ENCODE results near the gene SLC66A2. TPM values are rescaled to one million over a fixed set of nuclear protein-coding genes. Genes with fewer than 3 reads are reported as not detected.

The SLC66A2 gene
- total RNA-seq, 4 donors from 2014 or later = 30.4 to 49.6 (median 35.1) TPM

- Histone ChIP-seq H3K9me3 (peaks cover 0 to 49% (median 33%) of the 10 kb centered on the region in 3 donors), H3K27ac (no peak overlapping the region), H3K4me3 (no peak overlapping the region), H3K4me1 (peaks cover 0 to 11% (median 0%) of the 10 kb centered on the region in 3 donors), H3K36me3 (peaks cover 7 to 84% (median 7%) of the 10 kb centered on the region in 3 donors), H3K27me3 (no peaks in the 10 kb centered on the region)
- 100% methylated on average over 4 of the region's 9 CpGs; no CpG with 5 or more reads in 1 of the 2 donors for WGBS, 2 donors
- no peak for DNase-seq
- intact Hi-C loops (cut with DNase I) = no loop called here
- TF ChIP-seq POLR2A (IDR thresholded peaks at IDR 0.05) (no peak), CTCF (IDR thresholded peaks at IDR 0.05) (no peak)
Measured at GRCh38 chr18:79928563-79928960, 22.9 kb downstream of the SLC66A2 start.

- TF ChIP-seq POLR2A (IDR thresholded peaks at IDR 0.05) = no peak
- no peak for TF ChIP-seq CTCF (IDR thresholded peaks at IDR 0.05)
- H3K27ac ChIP-seq = no peak overlapping the region
- peaks cover 0 to 42% (median 28%) of the 10 kb centered on the region in 3 donors for H3K9me3 ChIP-seq
- H3K36me3 ChIP-seq = peaks cover 7 to 83% (median 7%) of the 10 kb centered on the region in 3 donors
- WGBS, 2 donors = 86 to 95% methylated on average over 4 to 6 of the region's 25 CpGs
- H3K27me3 ChIP-seq = no peaks in the 10 kb centered on the region
- no peak for DNase-seq
- H3K4me3 ChIP-seq = no peak overlapping the region
- intact Hi-C loops (cut with DNase I) = no loop called here
- peaks cover 0 to 11% (median 0%) of the 10 kb centered on the region in 3 donors for H3K4me1 ChIP-seq
Measured at GRCh38 chr18:79927607-79928562, 23.6 kb downstream of the SLC66A2 start.

DNA sequence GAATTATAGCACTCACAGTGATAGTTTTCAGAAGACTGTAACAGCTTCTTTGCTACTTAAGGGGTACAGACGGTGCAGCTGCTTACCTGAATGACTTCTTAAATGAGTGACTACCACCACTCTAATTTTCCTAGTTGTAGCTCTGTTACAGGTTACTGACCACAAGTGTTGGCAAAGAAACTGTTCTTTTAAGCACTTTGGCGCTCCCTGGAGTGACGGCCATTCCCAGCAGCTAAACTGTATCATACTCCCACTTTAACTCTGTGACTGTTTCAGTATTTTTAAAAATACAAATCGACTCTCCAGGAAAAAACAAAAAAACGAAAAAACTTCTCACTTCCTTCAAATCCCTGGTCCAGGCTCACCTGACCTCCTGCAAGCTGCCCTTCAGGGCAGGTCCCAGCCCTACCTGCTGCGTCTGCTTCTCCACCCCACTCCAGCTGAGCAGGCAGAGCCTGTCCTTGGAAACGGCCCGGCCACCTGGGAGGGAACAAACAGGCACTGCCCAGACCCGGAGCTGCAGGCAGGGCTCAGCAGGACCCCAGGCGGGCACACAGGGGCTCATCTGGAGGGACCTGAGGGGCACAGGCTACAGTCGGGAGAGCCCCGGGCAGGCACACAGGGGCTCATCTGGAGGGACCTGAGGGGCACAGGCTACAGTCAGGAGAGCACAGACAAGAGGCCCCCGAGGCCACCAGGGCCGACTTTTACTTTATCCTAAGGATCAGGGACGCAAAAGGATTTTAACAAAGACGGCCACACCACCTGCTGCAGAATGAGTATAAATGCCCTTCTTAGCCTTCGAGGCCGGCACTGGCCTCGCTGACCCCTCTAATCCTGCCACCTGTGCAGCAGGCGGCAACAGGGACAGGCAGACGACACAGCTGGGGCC is 24.5 kb downstream of the SLC66A2 start:
- Histone ChIP-seq H3K27me3 (no peaks in the 10 kb centered on the region), H3K4me1 (peaks cover 0 to 11% (median 0%) of the 10 kb centered on the region in 3 donors), H3K27ac (no peak overlapping the region), H3K9me3 (peaks cover 0 to 35% (median 27%) of the 10 kb centered on the region in 3 donors), H3K4me3 (no peak overlapping the region), H3K36me3 (peaks cover 7 to 87% (median 7%) of the 10 kb centered on the region in 3 donors)
- 82 to 85% methylated on average over 6 to 8 of the region's 21 CpGs for WGBS, 2 donors
- intact Hi-C loops (cut with DNase I) = no loop called here
- DNase-seq = no peak
- TF ChIP-seq CTCF (IDR thresholded peaks at IDR 0.05) (no peak), POLR2A (IDR thresholded peaks at IDR 0.05) (no peak)

GRCh38 chr18:79926306-79926705 is 25.1 kb downstream of the SLC66A2 start:
- DNase-seq = no peak
- no peak overlapping the region for H3K4me3 ChIP-seq
- no peak overlapping the region for H3K27ac ChIP-seq

More at GRCh38 chr18:79926306-79926705, 25.1 kb downstream of the SLC66A2 start:
- TF ChIP-seq CTCF (IDR thresholded peaks at IDR 0.05) (no peak), POLR2A (IDR thresholded peaks at IDR 0.05) (no peak)
- intact Hi-C loops (cut with DNase I) = no loop called here
- Histone ChIP-seq H3K36me3 (peaks cover 7 to 84% (median 7%) of the 10 kb centered on the region in 3 donors), H3K27me3 (no peaks in the 10 kb centered on the region), H3K9me3 (peaks cover 0 to 28% (median 21%) of the 10 kb centered on the region in 3 donors), H3K4me1 (peaks cover 0 to 11% (median 0%) of the 10 kb centered on the region in 3 donors)
- 70 to 97% methylated on average over 6 to 8 of the region's 11 CpGs for WGBS, 2 donors
